HG02885 (cell line): Measurements from ENCODE around the gene GPN3.
"Not testable (repeated sequence)": the region's sequence is repeated elsewhere in the genome, so short reads cannot be mapped to it uniquely, and the experiment has no call there.

Experiments
- ATAC-seq: cut with Tn5 transposase; IDR thresholded peaks from one replicate; pipeline ENCODE4 v1.9.1; 2021; ENCODE audit warnings: mild to moderate bottlenecking; ENCODE audit not compliant: unreplicated experiment, poor library complexity

The GPN3 gene

DNA sequence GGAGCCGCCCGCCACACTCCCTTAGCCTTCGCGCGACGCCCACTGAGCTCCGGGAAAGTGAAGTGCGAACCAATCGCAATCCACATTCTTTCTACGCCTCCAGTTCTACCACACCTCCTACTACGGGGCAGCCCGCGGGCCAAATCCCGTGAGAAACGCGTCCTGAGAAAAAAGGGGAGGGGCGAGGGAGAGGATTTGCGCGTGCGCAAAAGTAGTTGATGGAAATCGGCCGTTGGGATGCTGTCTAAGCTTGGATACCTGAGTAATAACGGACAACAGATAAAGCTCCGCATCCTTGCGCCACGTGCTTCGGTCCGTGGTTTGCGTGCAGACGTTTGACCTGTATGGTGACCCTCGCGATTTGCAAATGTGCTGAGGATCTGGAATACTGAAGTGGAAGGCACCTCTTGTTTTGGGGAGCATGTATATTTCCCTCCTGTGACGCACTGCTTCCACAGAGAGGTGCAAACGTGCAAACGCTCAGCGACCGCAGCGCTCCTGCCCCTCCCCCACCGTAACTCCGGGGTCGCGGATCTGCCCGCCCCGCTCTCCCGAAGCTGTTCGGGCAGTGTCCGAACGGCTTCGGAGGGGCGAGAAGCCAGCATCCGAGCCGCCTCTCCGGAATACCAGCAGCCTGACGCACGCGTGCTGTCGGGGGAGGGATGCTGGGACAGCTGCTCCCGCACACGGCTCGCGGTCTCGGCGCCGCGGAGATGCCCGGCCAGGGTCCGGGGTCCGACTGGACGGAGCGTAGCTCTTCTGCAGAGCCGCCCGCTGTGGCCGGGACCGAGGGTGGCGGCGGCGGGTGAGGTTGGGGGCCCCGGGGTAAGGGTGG, at the start of gene GPN3, which contains the start of gene FAM216A:
Gene GPN3 (minus strand): TSS at position 44 of the 835 bp plus-strand sequence. CDS start 54 bp downstream, outside the sequence.
Gene FAM216A (plus strand): TSS at position 632 of the 835 bp plus-strand sequence. CDS start 31 bp downstream, at position 663.
- peak; percentile 82 for ATAC-seq

DNA sequence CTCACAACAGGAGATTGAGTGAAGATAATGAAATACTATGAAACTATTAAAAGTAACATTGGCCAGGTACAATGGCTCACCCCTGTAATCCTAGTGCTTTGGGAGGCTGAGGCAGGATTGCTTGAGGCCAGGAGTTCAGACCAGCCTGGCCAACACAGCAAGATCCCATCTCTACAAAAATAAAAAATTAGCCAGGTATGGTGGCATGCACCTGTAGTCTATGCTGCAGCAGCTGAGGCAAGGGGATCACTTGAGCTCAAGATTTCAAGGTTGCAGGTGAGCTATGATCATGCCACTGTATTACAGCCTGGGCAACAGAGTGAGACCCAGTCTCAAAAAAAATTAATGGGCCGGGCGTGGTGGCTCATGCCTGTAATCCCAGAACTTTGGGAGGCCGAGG, 48.9 kb upstream of the GPN3 start:
- no peak for ATAC-seq

DNA sequence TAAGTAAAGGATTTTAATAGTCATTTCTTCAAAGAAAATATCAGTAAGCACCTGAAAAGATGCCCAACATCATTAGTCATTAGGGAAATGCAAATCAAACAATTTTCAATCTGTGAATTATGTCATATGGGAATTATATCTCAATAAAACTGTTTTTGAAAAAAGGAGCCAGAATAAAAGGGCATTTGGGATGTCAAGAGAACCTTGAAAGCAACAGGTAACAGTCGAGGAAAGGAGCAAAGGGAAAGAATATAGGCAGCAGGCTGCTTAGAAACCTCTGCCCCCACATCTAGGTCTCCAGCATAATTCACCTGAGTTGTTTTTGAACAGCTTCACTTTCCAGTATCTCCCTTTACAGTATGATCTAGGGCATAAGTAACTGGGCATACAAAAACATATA, 46.3 kb upstream of the GPN3 start:
- no peak for ATAC-seq

DNA sequence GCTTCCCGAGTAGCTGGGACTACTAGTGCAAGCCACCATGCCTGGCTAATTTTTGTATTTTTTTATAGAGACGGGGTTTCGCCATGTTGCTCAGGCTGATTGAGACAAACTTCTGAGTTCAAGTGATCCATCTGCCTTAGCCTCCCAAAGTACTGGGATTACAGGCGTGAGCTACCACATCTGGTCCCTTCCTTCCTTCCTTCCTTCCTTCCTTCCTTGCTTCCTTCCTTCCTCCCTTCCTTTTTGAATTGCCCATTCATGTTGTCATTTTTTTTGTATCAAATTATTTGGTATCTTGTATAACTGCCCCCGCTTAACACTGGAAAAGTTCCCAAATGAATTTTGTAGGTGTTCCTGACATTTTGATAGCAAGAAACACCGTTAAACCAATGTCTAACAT, 45.8 kb upstream of the GPN3 start:
- ATAC-seq, result no peak

DNA sequence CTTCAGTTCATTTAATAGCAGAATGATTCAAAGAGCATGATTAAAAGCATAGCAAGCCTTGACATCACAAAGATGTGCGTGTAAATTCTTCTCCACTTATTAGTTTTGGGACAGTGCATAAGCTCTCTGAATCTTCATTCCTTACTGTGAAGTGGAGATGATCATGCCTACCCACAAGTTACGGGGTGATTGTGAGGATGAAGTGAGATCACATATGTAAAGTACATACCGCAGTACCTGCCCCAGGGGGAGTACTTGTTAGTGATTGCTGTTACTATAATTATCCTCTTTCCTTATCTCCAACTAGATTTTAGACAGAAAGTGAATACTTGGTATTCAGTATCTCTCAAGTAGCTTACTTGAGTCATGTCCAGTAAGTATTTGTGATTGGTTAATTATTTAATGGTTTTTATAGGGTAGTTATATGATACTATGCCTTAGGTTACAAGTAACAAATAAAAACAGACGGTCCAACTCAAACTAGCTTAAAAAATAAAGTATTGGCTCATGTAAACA, 40.1 kb upstream of the GPN3 start:
- ATAC-seq, result no peak

DNA sequence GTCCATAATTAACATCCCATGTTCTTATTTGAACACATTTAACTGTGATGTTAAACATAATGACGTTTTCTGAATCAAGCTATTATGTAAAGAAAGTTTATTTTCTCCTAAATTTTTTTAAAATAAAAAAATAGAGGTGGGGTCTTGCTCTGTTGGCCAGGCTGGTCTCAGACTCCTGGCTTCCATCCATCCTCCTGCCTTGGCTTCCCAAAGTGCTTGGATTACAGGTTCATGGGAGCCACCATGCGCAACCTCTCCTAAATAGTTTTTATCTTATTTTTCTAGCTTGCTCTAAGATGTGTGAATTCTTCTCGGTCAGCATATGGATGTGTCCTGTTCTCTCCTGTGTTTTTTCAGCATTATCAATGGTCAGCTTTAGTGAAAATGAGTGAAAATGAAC, 37.3 kb upstream of the GPN3 start:
- no peak for ATAC-seq

DNA sequence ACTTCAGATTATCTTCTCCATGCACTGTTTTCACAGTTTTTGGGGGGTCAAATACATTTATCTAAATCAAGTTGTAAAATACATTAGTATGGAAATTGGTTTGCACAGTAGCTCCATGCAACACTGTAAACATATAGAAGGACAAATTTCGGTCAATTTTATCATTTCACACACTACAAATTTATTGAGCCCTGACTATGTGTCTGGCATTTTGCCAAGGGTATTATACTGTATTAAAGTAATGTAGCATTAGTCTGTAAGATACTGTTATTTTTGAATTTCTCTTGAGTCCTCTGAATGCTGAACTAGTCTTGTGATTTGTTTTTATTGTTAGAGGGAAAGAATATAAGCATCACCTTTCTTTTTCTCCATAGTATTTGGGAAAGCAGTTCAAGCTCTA, 35.4 kb upstream of the GPN3 start:
- ATAC-seq, result no peak

DNA sequence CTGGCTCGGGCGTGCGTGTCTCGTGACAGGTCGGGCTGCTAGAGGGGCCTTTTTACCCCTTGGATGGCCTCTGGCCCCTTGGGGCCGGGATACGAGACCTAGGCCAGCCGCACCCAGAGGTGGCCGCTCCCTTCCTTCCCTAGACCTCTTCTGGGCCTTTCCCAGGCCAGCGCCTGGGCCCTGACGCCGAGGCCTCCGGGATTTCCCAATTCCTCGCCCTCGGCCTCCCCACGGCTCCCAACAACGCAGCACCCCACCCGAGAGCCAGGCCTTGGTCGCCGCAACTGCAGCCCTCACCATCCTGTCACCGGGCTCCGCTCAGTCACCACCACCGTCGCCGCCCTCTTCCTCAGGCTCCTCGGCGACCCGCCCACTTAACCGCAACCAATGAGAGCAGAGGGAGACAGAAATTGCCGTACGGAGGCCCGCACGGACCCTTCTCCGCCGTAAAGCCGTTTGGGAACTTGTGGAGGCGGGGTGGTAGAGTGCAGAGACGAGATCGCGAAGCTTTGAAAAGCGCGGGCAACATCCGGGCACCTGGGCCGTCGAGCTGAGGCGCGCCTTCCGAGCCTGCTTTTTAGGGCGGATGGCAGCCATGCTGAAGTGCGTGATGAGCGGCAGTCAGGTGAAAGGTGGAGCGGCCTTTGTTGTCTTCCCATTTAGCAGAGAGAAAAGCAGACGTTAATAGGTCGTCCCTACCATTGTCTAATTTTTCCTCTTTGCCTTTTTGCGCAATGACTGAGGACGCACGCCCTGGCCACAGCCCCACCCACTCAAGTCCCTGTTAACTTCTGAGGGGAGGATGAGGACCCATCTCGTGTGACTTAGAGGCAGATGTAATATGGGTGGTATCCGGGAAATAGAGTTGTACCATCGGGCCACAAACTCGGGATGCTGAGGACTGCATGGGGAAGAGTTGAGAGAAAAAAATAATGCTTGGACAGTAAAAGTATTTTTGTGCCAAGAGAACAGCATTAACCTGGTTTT, 34.0 kb upstream of the GPN3 start, which contains the start of the genes RAD9B and VPS29:
Gene RAD9B (plus strand): TSS at position 580 of the 987 bp plus-strand sequence. CDS start 7 bp downstream, at position 587.
Gene VPS29 (minus strand): TSS at position 360 of the 987 bp plus-strand sequence. CDS start 60 bp downstream, at position 300.
- peak; percentile 95 for ATAC-seq

DNA sequence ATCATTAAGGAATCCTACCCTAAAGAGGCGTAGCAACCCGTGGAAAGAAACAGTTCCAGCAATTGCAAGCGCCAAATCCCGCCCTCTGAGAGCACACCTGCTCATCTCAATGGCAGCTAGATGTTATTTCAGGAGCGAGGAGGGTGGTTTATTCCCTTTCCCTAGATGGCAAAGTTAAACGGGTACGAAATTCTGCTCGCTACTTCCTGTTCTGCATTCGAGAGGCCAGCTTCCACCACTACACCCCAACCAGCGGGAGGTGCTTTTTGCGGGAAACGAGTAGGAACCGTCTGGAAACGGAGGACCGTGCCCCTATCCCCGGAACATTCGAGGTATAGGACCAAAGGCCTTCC, 33.3 kb upstream of the GPN3 start:
- ATAC-seq, result peak; percentile 2

DNA sequence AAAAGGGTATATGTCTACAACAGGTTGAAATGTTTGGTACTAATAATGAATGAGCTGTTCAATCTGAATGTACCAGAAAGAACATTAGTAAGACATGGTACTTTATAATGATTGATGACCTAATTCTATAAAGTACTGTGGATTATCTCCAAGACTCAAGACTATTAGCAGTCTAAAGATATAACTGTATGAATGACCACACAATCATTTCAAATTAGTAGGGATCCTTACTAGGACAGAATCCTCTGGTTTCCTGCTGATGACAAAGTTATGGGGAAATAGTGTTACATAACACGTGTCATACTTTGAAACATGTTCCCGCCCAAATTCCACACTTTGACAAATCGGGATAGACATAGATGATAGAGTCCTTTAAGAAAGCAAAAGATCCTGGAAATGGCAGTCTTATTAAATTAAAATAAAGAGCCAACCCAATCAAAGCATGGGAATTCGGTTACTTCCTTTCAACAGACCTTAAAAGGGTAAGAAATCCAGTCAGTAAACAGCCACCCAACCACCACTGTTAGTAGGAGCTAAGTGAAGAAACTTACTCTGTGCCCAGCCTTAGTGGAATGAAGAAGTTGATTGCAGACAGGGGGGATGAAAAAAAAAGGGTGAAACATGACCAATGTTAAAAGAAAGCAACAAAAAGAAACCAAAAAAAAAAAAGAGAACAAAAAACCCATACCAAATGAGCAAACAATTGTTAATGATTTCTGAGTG, 31.1 kb upstream of the GPN3 start:
- ATAC-seq, result no peak

DNA sequence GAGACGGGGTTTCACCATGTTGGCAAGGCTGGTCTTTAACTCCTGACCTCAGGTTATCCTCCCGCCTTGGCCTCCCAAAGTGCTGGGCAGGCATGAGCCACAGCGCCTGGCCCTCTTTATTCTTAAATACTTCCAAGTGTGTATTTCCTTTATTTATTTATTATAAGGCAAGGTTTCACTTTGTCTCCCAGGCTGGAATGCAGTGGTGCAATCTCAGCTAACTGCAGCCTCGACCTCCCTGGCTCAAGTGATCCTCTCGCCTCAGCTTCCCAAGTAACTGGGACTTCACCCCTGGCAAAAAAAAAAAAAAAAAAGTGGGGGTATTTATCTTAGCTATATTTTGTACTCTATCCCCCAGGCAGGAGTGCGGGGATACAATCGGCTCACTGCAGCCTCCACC, 7.4 kb upstream of the GPN3 start:
- no peak for ATAC-seq

DNA sequence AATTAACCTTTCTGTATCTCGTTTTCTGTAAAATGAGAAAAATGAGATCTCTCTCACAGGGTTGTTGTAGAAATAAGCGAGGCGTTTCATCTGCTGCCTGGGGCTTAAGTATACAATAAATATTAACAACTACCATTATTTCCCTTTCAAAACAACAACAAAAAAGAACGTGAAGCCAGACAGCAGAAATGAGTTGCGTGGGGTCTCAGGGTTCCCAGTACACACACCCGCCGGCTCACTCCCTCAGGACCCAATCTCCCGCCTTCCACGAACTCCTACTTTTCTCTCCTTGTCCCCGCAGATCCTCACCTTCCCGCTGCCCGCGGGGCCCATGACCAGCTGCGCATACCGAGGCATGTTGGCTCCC, 227 bp downstream of the GPN3 start:
- ATAC-seq, result no peak

DNA sequence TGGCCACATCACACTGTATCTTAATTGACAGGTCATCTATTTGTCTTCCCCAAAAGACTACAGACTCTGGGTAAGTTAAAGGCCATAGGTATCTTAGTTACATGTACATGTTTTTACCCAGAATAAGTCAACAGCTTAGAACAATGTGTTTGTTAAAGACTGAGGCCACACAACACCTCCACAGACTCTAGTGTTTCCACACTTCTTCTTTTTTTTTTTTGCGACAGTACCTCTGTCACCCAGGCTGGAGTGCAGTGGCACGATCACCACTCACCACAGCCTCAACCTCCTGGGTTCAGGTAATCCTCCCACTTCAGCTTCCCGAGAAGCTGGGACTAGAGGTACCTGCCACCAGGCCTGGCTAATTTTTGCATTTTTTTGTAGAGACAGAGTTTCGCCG, 1.3 kb downstream of the GPN3 start:
- ATAC-seq, result no peak

DNA sequence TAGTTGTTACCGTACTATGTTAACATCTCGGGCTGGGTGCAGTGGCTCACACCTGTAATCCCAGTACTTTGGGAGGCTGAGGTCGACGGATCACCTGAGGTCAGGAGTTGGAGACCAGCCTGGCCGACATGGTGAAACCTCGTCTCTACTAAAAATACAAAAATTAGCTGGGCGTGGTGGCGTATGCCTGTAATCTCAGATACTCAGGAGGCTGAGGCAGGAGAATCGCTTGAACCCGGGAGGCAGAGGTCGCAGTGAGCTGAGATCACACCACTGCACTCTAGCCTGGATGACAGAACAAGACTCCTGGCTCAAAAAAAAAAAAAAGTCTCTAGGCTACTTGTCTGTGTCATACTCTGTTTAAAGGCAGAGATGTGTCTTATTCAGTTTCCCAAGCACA, 2.3 kb downstream of the GPN3 start:
- ATAC-seq, result not testable (repeated sequence)

DNA sequence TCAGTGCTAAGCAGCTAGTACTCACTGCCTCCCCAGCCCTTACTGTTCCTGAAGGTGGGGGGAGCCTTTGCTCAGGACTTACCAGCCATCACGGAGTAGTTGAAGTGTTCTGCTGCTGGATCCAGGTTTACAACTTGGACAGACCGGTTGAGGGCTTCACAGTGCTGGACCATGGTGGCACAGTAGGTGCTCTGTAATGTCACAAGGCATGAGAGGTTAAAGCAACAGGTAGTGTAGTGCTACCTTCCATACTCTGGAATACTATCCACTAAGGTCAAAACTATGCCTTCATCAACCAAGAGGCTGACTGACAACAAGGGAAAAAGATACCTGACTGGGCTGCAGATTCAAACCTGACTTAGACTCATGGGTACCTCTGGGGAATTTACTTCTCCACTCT, 3.0 kb downstream of the GPN3 start:
- ATAC-seq, result no peak

DNA sequence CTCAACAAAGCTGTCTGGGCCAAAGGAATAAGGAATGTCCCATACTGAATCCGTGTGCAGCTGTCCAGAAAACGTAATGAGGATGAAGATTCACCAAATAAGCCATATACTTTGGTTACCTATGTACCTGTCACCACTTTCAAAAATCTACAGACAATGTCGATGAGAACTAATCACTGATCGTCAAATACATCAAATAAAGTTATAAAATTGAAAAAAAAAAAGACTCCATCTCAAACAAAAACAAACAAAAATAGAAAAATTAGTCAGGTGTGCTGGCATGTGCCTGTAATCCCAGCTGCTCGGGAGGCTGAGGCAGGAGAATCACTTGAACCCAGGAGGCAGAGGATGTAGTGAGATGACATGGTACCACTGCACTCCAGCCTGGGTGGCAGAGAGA, 6.9 kb downstream of the GPN3 start:
- ATAC-seq, result not testable (repeated sequence)

DNA sequence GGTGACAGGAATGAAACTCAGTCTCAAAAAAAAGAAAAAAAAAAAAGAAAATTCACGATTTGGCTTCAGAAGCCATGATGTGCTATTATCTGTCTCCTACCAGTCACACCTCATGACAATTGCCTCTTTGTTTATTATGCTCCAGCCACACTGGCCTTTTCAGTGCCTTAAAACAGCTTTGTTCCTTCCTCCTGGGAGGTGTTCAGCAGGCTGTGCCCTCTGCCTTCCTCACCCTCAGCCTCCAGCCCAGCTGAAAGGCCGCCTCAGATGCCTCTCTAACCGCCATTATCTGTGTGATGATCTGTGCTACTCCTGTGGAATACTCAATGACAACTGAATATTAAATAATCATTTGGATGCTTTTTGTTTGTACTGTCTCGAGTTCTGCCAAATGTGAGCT, 9.3 kb downstream of the GPN3 start:
- no peak for ATAC-seq

DNA sequence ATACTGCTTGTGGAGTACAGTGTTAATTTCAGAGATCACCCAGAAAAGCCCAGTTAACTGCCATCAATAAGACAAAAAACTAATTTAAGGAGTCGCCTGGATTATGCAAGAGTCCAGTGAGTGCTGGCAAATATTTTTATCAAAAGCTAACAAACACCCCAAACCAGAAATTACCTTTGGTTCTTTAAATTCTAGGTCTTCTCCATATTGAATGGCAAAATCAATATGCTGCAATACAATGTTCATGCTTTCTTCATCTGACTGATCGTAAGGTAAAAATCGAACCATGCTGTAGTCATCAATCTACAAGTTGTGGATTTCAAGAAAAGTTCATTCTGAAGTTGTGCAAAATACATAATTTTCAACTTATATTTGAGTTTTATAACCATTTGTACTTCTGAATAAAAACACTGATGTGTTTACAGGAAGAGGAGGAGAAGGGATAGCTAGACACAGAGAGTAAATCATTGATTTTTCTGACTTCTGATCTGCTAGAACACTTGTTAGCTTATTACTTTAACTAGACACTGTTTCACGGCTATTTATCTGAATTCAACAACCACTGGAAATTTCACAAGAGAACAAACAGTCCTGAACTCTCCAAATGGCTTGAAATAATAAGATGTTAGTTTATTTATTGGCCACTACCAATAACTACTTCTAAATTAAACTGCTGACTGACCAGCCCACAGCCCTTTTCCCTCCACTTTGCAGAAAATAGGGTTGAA, 14.3 kb downstream of the GPN3 start:
- ATAC-seq, result no peak

DNA sequence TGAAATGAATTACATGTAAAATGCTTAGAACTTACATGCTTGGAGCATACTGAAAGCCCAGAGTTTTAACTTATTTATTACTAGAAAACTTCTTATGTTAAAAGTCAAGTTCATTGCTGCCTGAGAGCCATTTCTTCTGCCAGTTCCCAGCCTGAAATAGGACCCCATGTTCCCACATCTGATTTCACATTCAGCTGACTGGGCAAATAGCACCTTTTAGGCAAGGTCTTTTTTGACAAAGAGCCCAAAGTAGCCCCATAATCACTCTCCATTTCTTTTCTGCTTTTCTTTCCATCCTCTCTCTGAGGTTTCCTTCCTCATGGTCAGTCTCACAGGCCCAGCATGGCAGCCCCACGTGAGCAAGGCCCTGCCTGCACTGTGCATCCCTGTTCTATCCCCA, 16.8 kb downstream of the GPN3 start:
- ATAC-seq, result no peak
